ENCODE measurements around the gene GRM1. TPM values are rescaled to one million over a fixed set of nuclear protein-coding genes. Genes with fewer than 3 reads are reported as not detected.

The GRM1 gene
- total RNA-seq, 1 donor from 2014 or later: not detected

- intact Hi-C loops (cut with micrococcal nuclease): no loop called here
- ChIA-PET CTCF (no interaction called here), POLR2A (no interaction called here)
- no peak for DNase-seq
- Mint-ChIP-seq H3K36me3 (ENCODE audit: low read depth) (no peaks in the 10 kb centered on the region), H3K9me3 (no peaks in the 10 kb centered on the region), H3K4me3 (no peak overlapping the region), H3K27ac (no peak overlapping the region), H3K4me1 (no peaks in the 10 kb centered on the region), H3K27me3 (no peaks in the 10 kb centered on the region)
- no peak for TF ChIP-seq CTCF (IDR thresholded peaks at IDR 0.05)
- ATAC-seq (ENCODE audit: low read depth): no peak
Measured at GRCh38 chr6:146301764-146302163, 272.9 kb downstream of the GRM1 start.

- ATAC-seq (ENCODE audit: low read depth) (no peak), DNase-seq (no peak)
- ChIA-PET CTCF (no interaction called here), POLR2A (no interaction called here)
- no peak overlapping the region for H3K27ac Mint-ChIP-seq
- H3K4me3 Mint-ChIP-seq: no peak overlapping the region
- intact Hi-C loops (cut with micrococcal nuclease): no loop called here
- no peaks in the 10 kb centered on the region for H3K4me1 Mint-ChIP-seq
- no peaks in the 10 kb centered on the region for H3K9me3 Mint-ChIP-seq
- no peaks in the 10 kb centered on the region for H3K36me3 Mint-ChIP-seq (ENCODE audit: low read depth)
- H3K27me3 Mint-ChIP-seq: no peaks in the 10 kb centered on the region
- TF ChIP-seq CTCF (IDR thresholded peaks at IDR 0.05): no peak
Measured at GRCh38 chr6:146302994-146303393, 274.1 kb downstream of the GRM1 start.

- POLR2A ChIA-PET: no interaction called here
- ATAC-seq (ENCODE audit: low read depth): no peak
- no peak overlapping the region for H3K4me3 Mint-ChIP-seq
- H3K27ac Mint-ChIP-seq: no peak overlapping the region
- CTCF ChIA-PET: no interaction called here
- DNase-seq: no peak
- H3K9me3 Mint-ChIP-seq: no peaks in the 10 kb centered on the region
- no peak for TF ChIP-seq CTCF (IDR thresholded peaks at IDR 0.05)
- intact Hi-C loops (cut with micrococcal nuclease): no loop called here
- no peaks in the 10 kb centered on the region for H3K36me3 Mint-ChIP-seq (ENCODE audit: low read depth)
- H3K4me1 Mint-ChIP-seq: no peaks in the 10 kb centered on the region
- H3K27me3 Mint-ChIP-seq: no peaks in the 10 kb centered on the region
Measured at GRCh38 chr6:146304181-146304580, 275.3 kb downstream of the GRM1 start.

GRCh38 chr6:146305092-146305491, 276.2 kb downstream of the GRM1 start:
- intact Hi-C loops (cut with micrococcal nuclease): no loop called here
- ChIA-PET POLR2A (no interaction called here), CTCF (no interaction called here)
- H3K27me3 Mint-ChIP-seq: no peaks in the 10 kb centered on the region
- no peaks in the 10 kb centered on the region for H3K9me3 Mint-ChIP-seq
- no peak for TF ChIP-seq CTCF (IDR thresholded peaks at IDR 0.05)
- no peaks in the 10 kb centered on the region for H3K36me3 Mint-ChIP-seq (ENCODE audit: low read depth)
- DNase-seq (no peak), ATAC-seq (ENCODE audit: low read depth) (no peak)
- no peak overlapping the region for H3K4me3 Mint-ChIP-seq
- H3K4me1 Mint-ChIP-seq: no peaks in the 10 kb centered on the region
- no peak overlapping the region for H3K27ac Mint-ChIP-seq

GRCh38 chr6:146305951-146306350, 277.1 kb downstream of the GRM1 start:
- POLR2A ChIA-PET: no interaction called here
- no peak overlapping the region for H3K27ac Mint-ChIP-seq
- DNase-seq (no peak), ATAC-seq (ENCODE audit: low read depth) (no peak)
- TF ChIP-seq CTCF (IDR thresholded peaks at IDR 0.05): no peak
- H3K9me3 Mint-ChIP-seq: no peaks in the 10 kb centered on the region
- no peaks in the 10 kb centered on the region for H3K36me3 Mint-ChIP-seq (ENCODE audit: low read depth)
- intact Hi-C loops (cut with micrococcal nuclease): no loop called here
- no peaks in the 10 kb centered on the region for H3K4me1 Mint-ChIP-seq
- CTCF ChIA-PET: no interaction called here
- H3K4me3 Mint-ChIP-seq: no peak overlapping the region
- no peaks in the 10 kb centered on the region for H3K27me3 Mint-ChIP-seq
